ENCODE data around the gene PCDHGA1.
A peak's percentile ranks its signal among the peaks of the same experiment; 100 is the strongest.
"Not testable (repeated sequence)": the region's sequence is repeated elsewhere in the genome, so short reads cannot be mapped to it uniquely, and the experiment has no call there.

The PCDHGA1 gene

GRCh38 chr5:141330299-141331080 lies at the start of gene PCDHGA1:
Gene PCDHGA1 (plus strand): TSS chr5:141330514.
- FAIRE-seq: no peak

GRCh38 chr5:141298376-141298775 lies 31.9 kb upstream of the PCDHGA1 start:
- FAIRE-seq: no peak

- FAIRE-seq: no peak
Observed at GRCh38 chr5:141303756-141304155, 26.6 kb upstream of the PCDHGA1 start, which contains the start of gene SLC25A2. Gene SLC25A2 (minus strand): TSS chr5:141304049. CDS start chr5:141303865, 184 bp downstream.

- FAIRE-seq: no peak
Observed at GRCh38 chr5:141306630-141307029, 23.7 kb upstream of the PCDHGA1 start.

GRCh38 chr5:141313711-141314110 lies 16.6 kb upstream of the PCDHGA1 start:
- no peak for FAIRE-seq

- not testable (repeated sequence) for FAIRE-seq
Observed at GRCh38 chr5:141316963-141317362, 13.4 kb upstream of the PCDHGA1 start.

- no peak for FAIRE-seq
Observed at GRCh38 chr5:141319202-141319601, 11.1 kb upstream of the PCDHGA1 start.

GRCh38 chr5:141319699-141320098 lies 10.6 kb upstream of the PCDHGA1 start:
- no peak for FAIRE-seq

GRCh38 chr5:141320225-141321169 lies 9.8 kb upstream of the PCDHGA1 start, which contains the start of gene TAF7:
Gene TAF7 (minus strand): TSS chr5:141320784. CDS start chr5:141320044, 740 bp downstream.
- FAIRE-seq: peak; percentile 57

GRCh38 chr5:141322261-141322660 lies 8.1 kb upstream of the PCDHGA1 start:
- FAIRE-seq: no peak

GRCh38 chr5:141326088-141326854 lies 4.0 kb upstream of the PCDHGA1 start:
- FAIRE-seq: no peak

- FAIRE-seq: no peak
Observed at GRCh38 chr5:141328231-141328630, 2.1 kb upstream of the PCDHGA1 start.

GRCh38 chr5:141332571-141332970 lies 2.3 kb downstream of the PCDHGA1 start:
- not testable (repeated sequence) for FAIRE-seq

- no peak for FAIRE-seq
Observed at GRCh38 chr5:141338538-141339306, 8.4 kb downstream of the PCDHGA1 start, which contains the start of gene PCDHGA2. Gene PCDHGA2 (plus strand): TSS chr5:141338760.

GRCh38 chr5:141340781-141341354 lies 10.6 kb downstream of the PCDHGA1 start:
- FAIRE-seq: not testable (repeated sequence)

- FAIRE-seq: no peak
Observed at GRCh38 chr5:141342773-141343172, 12.5 kb downstream of the PCDHGA1 start.

- FAIRE-seq: no peak
Observed at GRCh38 chr5:141343242-141343952, 13.1 kb downstream of the PCDHGA1 start, which contains the start of gene PCDHGA3. Gene PCDHGA3 (plus strand): TSS chr5:141343829. CDS start chr5:141344034, 205 bp downstream.

GRCh38 chr5:141343953-141344463 lies 13.7 kb downstream of the PCDHGA1 start:
- no peak for FAIRE-seq

GRCh38 chr5:141345327-141345726 lies 15.0 kb downstream of the PCDHGA1 start:
- no peak for FAIRE-seq

- not testable (repeated sequence) for FAIRE-seq
Observed at GRCh38 chr5:141346017-141346416, 15.7 kb downstream of the PCDHGA1 start.
